MCF 10A (cell line): ENCODE measurements around the gene SLC27A2. TPM values are rescaled to one million over a fixed set of nuclear protein-coding genes. Genes with fewer than 3 reads are reported as not detected.
"Not testable (repeated sequence)": the region's sequence is repeated elsewhere in the genome, so short reads cannot be mapped to it uniquely, and the experiment has no call there.

ENCODE experiments used
- Bru-seq: library from RNA; stranded (reverse); fragments of 400-500 nt; gene quantifications from one replicate; lab custom pipeline; 2021; lab: Mats Ljungman, UMichigan
- BruChase-seq, 2 experiments: library from RNA; stranded (reverse); fragments of 400-500 nt; gene quantifications; one replicate each; lab custom pipeline; 2021; lab: Mats Ljungman, UMichigan
- BruUV-seq: library from RNA; stranded (reverse); fragments of 400-500 nt; replicated peaks from 2 replicates; lab custom pipeline; 2021; lab: Mats Ljungman, UMichigan
- CTCF ChIA-PET: fragments of 300-600 bp; sonication (Branson Sonifier 250); formaldehyde crosslinking; extraction: SDS; loops from one replicate; lab custom pipeline; 2021; ENCODE audit warnings: antibody characterized with exemption, inconsistent platforms; lab: Yijun Ruan, JAX
- POLR2A ChIA-PET: fragments of 300-600, 350-650 bp; sonication (Branson Sonifier 250); formaldehyde crosslinking; extraction: SDS; loops from one replicate; lab custom pipeline; 2020; ENCODE audit warnings: antibody characterized with exemption, inconsistent platforms; lab: Yijun Ruan, JAX
- DNase-seq: peaks from one replicate; pipeline ENCODE4 v3.0.0-alpha.2; 2018; ENCODE audit not compliant: unreplicated experiment
- H3K27ac Mint-ChIP-seq: one replicate; pipeline ENCODE4 v1.8.0; 2022; ENCODE audit warnings: mild to moderate bottlenecking, low read depth, mixed read lengths; ENCODE audit not compliant: unreplicated experiment
- H3K27me3 Mint-ChIP-seq: one replicate; pipeline ENCODE4 v1.8.0; 2022; ENCODE audit warnings: mixed read lengths; ENCODE audit not compliant: insufficient read depth, unreplicated experiment
- H3K36me3 Mint-ChIP-seq: one replicate; pipeline ENCODE4 v1.8.0; 2022; ENCODE audit warnings: mild to moderate bottlenecking, moderate library complexity, mixed read lengths; ENCODE audit not compliant: insufficient read depth, unreplicated experiment
- H3K4me1 Mint-ChIP-seq: one replicate; pipeline ENCODE4 v1.8.0; 2022; ENCODE audit warnings: mixed read lengths; ENCODE audit not compliant: insufficient read depth, unreplicated experiment
- H3K4me3 Mint-ChIP-seq: one replicate; pipeline ENCODE4 v1.8.0; 2022; ENCODE audit warnings: mild to moderate bottlenecking, moderate library complexity, mixed read lengths; ENCODE audit not compliant: unreplicated experiment
- H3K9me3 Mint-ChIP-seq: one replicate; pipeline ENCODE4 v1.8.0; 2022; ENCODE audit warnings: mixed read lengths; ENCODE audit not compliant: unreplicated experiment
- intact Hi-C: fragments of 100-400 bp; cut with micrococcal nuclease; formaldehyde crosslinking; loops from 2 replicates; pipeline ENCODE4 v1.14.1; 2022
- long read RNA-seq: library from polyadenylated mRNA; stranded (forward); transcript quantifications from one replicate; pipeline ENCODE4 v2.0.0, GENCODE V29; 2022
- total RNA-seq: library from RNA; stranded (reverse); gene quantifications from 2 replicates; pipeline ENCODE4 v1.2.3, GENCODE V29; 2022
- TF ChIP-seq, protein P1 (sequence below): fragments of 200-600 bp; IDR thresholded peaks from one replicate; pipeline ENCODE4 v1.8.0; 2022; ENCODE audit warnings: antibody characterized with exemption, mild to moderate bottlenecking; ENCODE audit not compliant: unreplicated experiment

The SLC27A2 gene
- total RNA-seq (0.64 and 0.84 TPM in 2 replicates), Bru-seq, nascent RNA (percentile 15 among the genes with signal in this experiment), BruChase-seq, experiment 1, labeled RNA remaining after a 6-hour chase (percentile 15 among the genes with signal in this experiment), BruChase-seq, experiment 2, labeled RNA remaining after a 2-hour chase (percentile 13 among the genes with signal in this experiment)
- long read RNA-seq, transcript SLC27A2-201 (10 exons, 2,394 nt): major isoform, 5 of 6 reads
- long read RNA-seq, partial matches to known transcripts: 1 of 6 reads
- long read RNA-seq, other reads (novel, unspliced or antisense): 0 of 6 reads

DNA sequence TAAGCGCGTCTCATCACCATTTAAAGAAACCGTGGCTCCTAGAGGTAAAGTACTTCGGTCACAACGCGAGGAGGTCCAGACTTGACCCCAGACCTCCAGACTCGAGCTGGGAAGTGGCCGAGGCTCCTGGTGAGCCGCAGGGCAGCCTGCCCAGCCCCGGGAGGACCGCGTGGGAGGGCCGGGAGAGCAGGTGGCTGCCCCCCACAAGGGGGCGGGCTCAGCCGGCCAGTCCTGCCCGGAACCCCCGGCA is at the start of gene SLC27A2:
TSS of gene SLC27A2 (plus strand) at position 228 of the 250 bp plus-strand sequence. CDS start 232 bp downstream, outside the sequence.
- intact Hi-C loops: loop anchor here (10.0 kb wide), 1 partner anchor 133 kb away; no protein-coding TSS in a partner anchor
- H3K27me3 Mint-ChIP-seq: peaks cover 11% of the 10 kb centered on the region
- H3K9me3 Mint-ChIP-seq: no peaks in the 10 kb centered on the region
- ChIA-PET POLR2A (interaction anchor here (0.6 to 1.3 kb wide), 3 partner anchors 16 to 1206 kb away, joined by 3 to 5 read pairs (median 3); no protein-coding TSS in a partner anchor), CTCF (interaction anchor here (0.5 to 5.1 kb wide), 9 partner anchors 13 to 156 kb away, joined by 3 to 32 read pairs (median 3); no protein-coding TSS in a partner anchor)
- peaks cover 4% of the 10 kb centered on the region for H3K4me1 Mint-ChIP-seq
- DNase-seq: no peak
- no TSS peak for BruUV-seq
- H3K36me3 Mint-ChIP-seq: peaks cover 11% of the 10 kb centered on the region
- H3K27ac Mint-ChIP-seq: peak within 1 kb of the TSS; percentile 37
- TF ChIP-seq, protein P1, sequence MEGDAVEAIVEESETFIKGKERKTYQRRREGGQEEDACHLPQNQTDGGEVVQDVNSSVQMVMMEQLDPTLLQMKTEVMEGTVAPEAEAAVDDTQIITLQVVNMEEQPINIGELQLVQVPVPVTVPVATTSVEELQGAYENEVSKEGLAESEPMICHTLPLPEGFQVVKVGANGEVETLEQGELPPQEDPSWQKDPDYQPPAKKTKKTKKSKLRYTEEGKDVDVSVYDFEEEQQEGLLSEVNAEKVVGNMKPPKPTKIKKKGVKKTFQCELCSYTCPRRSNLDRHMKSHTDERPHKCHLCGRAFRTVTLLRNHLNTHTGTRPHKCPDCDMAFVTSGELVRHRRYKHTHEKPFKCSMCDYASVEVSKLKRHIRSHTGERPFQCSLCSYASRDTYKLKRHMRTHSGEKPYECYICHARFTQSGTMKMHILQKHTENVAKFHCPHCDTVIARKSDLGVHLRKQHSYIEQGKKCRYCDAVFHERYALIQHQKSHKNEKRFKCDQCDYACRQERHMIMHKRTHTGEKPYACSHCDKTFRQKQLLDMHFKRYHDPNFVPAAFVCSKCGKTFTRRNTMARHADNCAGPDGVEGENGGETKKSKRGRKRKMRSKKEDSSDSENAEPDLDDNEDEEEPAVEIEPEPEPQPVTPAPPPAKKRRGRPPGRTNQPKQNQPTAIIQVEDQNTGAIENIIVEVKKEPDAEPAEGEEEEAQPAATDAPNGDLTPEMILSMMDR: peak; percentile 32
- peak within 1 kb of the TSS; percentile 78 for H3K4me3 Mint-ChIP-seq

DNA sequence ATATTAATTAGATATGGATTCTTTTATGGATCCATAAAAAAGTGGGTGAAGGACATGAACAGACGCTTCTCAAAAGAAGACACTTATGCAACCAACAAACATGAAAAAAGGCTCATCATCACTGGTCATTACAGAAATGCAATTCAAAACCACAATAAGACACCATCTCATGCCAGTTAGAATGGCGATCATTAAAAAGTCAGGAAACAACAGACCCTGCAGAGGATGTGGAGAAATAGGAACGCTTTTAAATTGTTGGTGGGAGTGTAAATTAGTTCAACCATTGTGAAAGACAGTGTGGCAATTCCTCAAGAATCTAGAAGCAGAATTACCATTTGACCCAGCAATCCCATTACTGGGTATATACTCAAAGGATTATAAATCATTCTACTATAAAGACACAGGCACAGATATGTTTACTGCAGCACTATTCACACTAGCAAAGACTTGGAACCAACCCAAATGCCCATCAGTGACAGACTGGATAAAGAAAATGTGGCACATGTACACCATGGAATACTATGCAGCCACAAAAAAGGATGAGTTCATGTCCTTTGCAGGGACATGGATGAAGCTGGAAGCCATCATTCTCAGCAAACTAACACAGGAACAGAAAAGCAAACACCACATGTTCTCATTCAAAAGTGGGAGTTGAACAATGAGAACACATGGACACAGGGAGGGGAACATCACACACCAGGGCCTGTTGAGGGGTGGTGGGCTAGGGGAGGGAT is 49.6 kb upstream of the SLC27A2 start:
- H3K27ac Mint-ChIP-seq, POLR2A ChIA-PET, H3K9me3 Mint-ChIP-seq, BruUV-seq, H3K4me3 Mint-ChIP-seq, DNase-seq, H3K36me3 Mint-ChIP-seq, H3K27me3 Mint-ChIP-seq: not testable (repeated sequence)
- CTCF ChIA-PET: interaction anchor here (0.5 to 0.6 kb wide), 2 partner anchors 12 to 13 kb away, joined by 3 to 4 read pairs; no protein-coding TSS in a partner anchor
- intact Hi-C loops: loop anchor here (10.0 kb wide), 1 partner anchor 508 kb away; the partner anchor contains the start of genes DTWD1 and FAM227B
- peaks cover 30% of the 10 kb centered on the region for H3K4me1 Mint-ChIP-seq

DNA sequence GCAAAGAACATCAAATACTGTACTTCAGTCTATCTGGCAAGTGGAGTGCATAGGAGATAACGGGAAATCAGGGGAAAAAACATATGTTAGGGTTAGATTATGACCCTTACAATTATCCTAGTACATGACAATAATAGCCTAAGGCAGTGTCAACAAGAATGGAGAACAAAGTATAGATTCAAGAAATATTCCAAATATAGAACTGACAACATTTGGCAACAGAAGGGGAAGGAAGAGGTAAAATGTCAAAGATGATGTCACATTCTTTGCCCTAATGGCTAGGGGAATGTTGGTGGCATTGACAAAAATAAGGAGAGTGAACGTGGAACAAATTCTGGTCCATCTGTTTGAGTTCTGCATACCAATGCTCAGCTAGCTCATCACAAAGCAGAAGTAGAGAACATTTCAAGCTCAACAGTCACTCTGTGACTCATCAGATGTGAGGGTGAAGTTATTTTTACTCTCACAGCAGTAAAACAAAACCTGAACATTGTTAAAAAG is 47.4 kb upstream of the SLC27A2 start:
- Mint-ChIP-seq H3K4me3 (peak overlapping the region; percentile 1), H3K9me3 (no peaks in the 10 kb centered on the region), H3K27ac (peak overlapping the region; percentile 59), H3K4me1 (peaks cover 41% of the 10 kb centered on the region), H3K36me3 (no peaks in the 10 kb centered on the region), H3K27me3 (no peaks in the 10 kb centered on the region)
- POLR2A ChIA-PET: interaction anchor here (0.7 to 1.8 kb wide), 6 partner anchors 9 to 1256 kb away, joined by 3 to 5 read pairs (median 3); partner anchors contain the start of genes COPS2 and GALK2
- peak; percentile 62 for DNase-seq
- TF ChIP-seq, protein P1: no peak
- BruUV-seq: no TSS peak
- intact Hi-C loops: loop anchor here (10.0 kb wide), 1 partner anchor 510 kb away; the partner anchor contains the start of genes DTWD1 and FAM227B
- CTCF ChIA-PET: interaction anchor here (0.5 to 3.2 kb wide), 3 partner anchors 11 to 48 kb away, joined by 3 to 11 read pairs (median 3); no protein-coding TSS in a partner anchor

DNA sequence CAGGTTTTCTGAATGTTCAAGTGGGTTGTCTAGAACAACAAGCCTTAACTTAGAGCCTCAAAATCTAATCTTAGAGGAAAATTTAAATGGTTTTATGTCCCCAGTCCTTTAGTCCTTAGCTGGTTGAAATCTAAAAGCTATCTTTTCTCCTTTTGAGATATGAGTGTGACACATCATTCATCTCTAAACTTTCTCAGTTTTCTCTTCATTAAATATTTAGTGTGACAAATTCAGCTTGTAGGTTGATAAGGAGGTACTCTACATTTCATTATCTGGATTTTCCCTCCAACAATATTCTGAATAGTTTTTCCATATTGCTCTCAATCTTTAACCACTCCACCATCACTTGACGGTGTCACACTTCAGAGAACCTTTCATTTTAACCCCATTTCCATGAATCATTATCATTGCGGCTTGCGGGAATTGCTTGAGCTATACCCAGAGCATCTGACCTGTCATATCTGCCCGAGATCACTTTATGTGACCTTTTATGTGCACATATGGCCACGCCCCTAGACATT is 46.9 kb upstream of the SLC27A2 start:
- H3K4me3 Mint-ChIP-seq: peak overlapping the region; percentile 31
- H3K9me3 Mint-ChIP-seq: no peaks in the 10 kb centered on the region
- H3K27me3 Mint-ChIP-seq: no peaks in the 10 kb centered on the region
- no peak for DNase-seq
- TF ChIP-seq, protein P1: no peak
- H3K4me1 Mint-ChIP-seq: peaks cover 41% of the 10 kb centered on the region
- POLR2A ChIA-PET: interaction anchor here (0.7 to 1.8 kb wide), 6 partner anchors 9 to 1257 kb away, joined by 3 to 5 read pairs (median 3); partner anchors contain the start of genes COPS2 and GALK2
- H3K27ac Mint-ChIP-seq: peak overlapping the region; percentile 59
- intact Hi-C loops: loop anchor here (10.0 kb wide), 1 partner anchor 510 kb away; the partner anchor contains the start of genes DTWD1 and FAM227B
- no TSS peak for BruUV-seq
- CTCF ChIA-PET: interaction anchor here (0.5 to 3.2 kb wide), 6 partner anchors 10 to 1257 kb away, joined by 3 to 11 read pairs (median 4); partner anchors contain the start of genes COPS2, EID1 and FGF7
- no peaks in the 10 kb centered on the region for H3K36me3 Mint-ChIP-seq
